NCI-H446 (cell line): Measurements from ENCODE around the gene MYBPC2.
"Not testable (repeated sequence)": the region's sequence is repeated elsewhere in the genome, so short reads cannot be mapped to it uniquely, and the experiment has no call there.

Experiments
- DNase-seq, 2 experiments: peaks; one replicate each; lab custom pipeline; 2025; lab: John Stamatoyannopoulos, UW

Gene MYBPC2

GRCh38 chr19:50428772-50429463 is 3.8 kb upstream of the MYBPC2 start:
- DNase-seq = no peak

- DNase-seq = no peak
Observed at GRCh38 chr19:50430888-50431342, 1.8 kb upstream of the MYBPC2 start.

GRCh38 chr19:50431343-50432220 is 1.1 kb upstream of the MYBPC2 start:
- peak; percentile 48 to 88 for DNase-seq

- DNase-seq = no peak
Observed at GRCh38 chr19:50433201-50434180, 799 bp downstream of the MYBPC2 start.

- DNase-seq = no peak
Observed at GRCh38 chr19:50434525-50434924, 1.8 kb downstream of the MYBPC2 start.

- DNase-seq = no peak
Observed at GRCh38 chr19:50435221-50435620, 2.5 kb downstream of the MYBPC2 start.

GRCh38 chr19:50435627-50436026 is 2.9 kb downstream of the MYBPC2 start:
- DNase-seq = no peak

GRCh38 chr19:50437862-50438449 is 5.3 kb downstream of the MYBPC2 start:
- DNase-seq = no peak

GRCh38 chr19:50439130-50439529 is 6.4 kb downstream of the MYBPC2 start:
- not testable (repeated sequence) for DNase-seq

- no peak for DNase-seq
Observed at GRCh38 chr19:50444059-50444458, 11.4 kb downstream of the MYBPC2 start.

GRCh38 chr19:50447053-50447452 is 14.4 kb downstream of the MYBPC2 start:
- DNase-seq = no peak

- no peak for DNase-seq
Observed at GRCh38 chr19:50447750-50448149, 15.1 kb downstream of the MYBPC2 start.

- DNase-seq = no peak
Observed at GRCh38 chr19:50449236-50449899, 16.7 kb downstream of the MYBPC2 start.

- no peak for DNase-seq
Observed at GRCh38 chr19:50450369-50451222, 17.9 kb downstream of the MYBPC2 start.

GRCh38 chr19:50451223-50451534 is 18.5 kb downstream of the MYBPC2 start:
- DNase-seq = no peak

- no peak for DNase-seq
Observed at GRCh38 chr19:50453243-50453642, 20.6 kb downstream of the MYBPC2 start.

- no peak for DNase-seq
Observed at GRCh38 chr19:50455992-50456391, 23.3 kb downstream of the MYBPC2 start.

- DNase-seq = no peak
Observed at GRCh38 chr19:50457300-50457699, 24.6 kb downstream of the MYBPC2 start.

- DNase-seq = no peak
Observed at GRCh38 chr19:50458396-50459066, 25.8 kb downstream of the MYBPC2 start.

- no peak for DNase-seq
Observed at GRCh38 chr19:50459067-50459456, 26.4 kb downstream of the MYBPC2 start.
